HG03280 (cell line): Measurements from ENCODE around the gene SF3A1.
A peak's percentile ranks its signal among the peaks of the same experiment; 100 is the strongest.
"Not testable (repeated sequence)": the region's sequence is repeated elsewhere in the genome, so short reads cannot be mapped to it uniquely, and the experiment has no call there.

ENCODE experiments used
- ATAC-seq: cut with Tn5 transposase; IDR thresholded peaks from one replicate; pipeline ENCODE4 v1.9.1; 2021; ENCODE audit warnings: mild to moderate bottlenecking, moderate library complexity; ENCODE audit not compliant: unreplicated experiment

The SF3A1 gene, protein sequence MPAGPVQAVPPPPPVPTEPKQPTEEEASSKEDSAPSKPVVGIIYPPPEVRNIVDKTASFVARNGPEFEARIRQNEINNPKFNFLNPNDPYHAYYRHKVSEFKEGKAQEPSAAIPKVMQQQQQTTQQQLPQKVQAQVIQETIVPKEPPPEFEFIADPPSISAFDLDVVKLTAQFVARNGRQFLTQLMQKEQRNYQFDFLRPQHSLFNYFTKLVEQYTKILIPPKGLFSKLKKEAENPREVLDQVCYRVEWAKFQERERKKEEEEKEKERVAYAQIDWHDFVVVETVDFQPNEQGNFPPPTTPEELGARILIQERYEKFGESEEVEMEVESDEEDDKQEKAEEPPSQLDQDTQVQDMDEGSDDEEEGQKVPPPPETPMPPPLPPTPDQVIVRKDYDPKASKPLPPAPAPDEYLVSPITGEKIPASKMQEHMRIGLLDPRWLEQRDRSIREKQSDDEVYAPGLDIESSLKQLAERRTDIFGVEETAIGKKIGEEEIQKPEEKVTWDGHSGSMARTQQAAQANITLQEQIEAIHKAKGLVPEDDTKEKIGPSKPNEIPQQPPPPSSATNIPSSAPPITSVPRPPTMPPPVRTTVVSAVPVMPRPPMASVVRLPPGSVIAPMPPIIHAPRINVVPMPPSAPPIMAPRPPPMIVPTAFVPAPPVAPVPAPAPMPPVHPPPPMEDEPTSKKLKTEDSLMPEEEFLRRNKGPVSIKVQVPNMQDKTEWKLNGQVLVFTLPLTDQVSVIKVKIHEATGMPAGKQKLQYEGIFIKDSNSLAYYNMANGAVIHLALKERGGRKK

DNA sequence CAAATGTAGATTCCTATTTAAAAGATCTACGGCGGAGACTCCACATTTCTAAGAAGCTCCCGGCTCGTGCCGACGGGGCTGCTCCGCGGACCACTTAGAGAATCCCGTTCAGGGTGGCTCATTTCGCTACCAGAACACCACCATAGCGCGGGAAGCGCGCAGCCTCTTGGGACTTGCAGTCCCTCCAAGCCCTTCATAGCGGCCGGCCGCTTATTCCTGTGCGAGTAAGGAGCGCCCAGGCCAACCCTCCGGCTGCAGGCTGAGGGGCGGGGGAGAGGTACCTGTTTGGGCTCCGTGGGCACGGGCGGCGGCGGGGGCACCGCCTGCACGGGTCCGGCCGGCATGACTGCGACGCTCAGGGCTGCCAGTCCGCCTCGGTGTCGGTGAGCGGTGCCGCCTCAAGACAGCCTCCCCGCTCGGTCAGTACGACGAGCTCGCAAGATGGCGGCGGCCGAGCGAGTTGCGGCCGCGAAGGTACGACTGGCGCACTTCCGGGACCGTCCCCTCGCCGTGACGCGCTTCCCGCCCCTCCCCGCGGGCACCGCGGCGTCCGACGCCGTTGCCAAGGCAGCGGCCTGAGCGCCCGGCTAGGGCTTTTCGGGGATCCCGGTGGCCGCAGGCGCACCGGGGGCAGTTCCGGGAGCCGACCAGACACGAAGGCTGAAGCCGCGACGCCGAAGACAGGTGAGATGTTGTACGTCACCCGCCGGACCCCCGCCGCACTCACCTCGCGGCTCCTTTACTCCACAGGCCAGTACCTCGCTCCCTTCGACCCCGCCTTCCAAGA is at the start of gene SF3A1, which contains the start of gene CCDC157:
SF3A1 (minus strand) TSS at position 446 of the 787 bp plus-strand sequence; CDS start at position 344, 102 bp downstream.
CCDC157 (plus strand) TSS at position 559 of the 787 bp plus-strand sequence. CDS start 8,994 bp downstream, outside the sequence.
- ATAC-seq, result peak; percentile 93

DNA sequence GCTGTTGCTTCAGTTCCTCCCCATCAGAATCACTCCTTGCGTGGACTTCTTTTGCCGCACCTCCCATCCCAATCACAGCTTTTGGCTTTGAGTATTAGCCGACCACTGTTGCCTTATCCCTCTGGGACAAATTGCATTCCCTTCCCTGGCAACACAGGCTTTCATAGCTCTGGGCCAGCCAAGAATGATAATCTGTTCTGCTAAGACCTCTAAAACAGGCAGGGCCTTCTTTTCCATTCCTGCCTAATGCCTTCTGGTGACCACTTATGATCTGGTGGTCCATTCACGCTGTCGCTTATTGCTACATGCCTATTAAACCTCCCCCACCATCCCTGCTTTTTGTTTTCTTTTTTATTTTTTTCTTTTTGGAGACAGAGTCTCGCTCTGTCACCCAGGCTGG is 49.7 kb upstream of the SF3A1 start:
- ATAC-seq, result no peak

DNA sequence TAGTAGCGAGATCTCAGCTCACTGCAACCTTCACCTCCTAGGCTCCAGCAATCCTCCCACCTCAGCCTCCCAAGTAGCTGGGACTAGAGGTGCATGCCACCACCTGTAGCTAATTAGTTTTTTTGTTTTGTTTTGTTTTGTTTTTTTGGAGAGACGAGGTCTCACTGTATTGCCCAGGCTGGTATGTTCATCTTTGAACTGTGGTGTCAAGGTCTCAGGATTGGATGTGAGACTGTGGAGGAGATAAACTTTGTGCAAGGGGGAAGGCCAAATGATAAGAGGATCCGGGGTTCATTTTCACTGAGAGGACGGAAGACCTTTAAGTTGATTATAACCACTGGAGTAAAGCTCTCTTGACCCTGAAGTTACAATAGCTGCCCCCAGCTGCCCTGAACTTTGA is 49.0 kb upstream of the SF3A1 start:
- ATAC-seq, result no peak

DNA sequence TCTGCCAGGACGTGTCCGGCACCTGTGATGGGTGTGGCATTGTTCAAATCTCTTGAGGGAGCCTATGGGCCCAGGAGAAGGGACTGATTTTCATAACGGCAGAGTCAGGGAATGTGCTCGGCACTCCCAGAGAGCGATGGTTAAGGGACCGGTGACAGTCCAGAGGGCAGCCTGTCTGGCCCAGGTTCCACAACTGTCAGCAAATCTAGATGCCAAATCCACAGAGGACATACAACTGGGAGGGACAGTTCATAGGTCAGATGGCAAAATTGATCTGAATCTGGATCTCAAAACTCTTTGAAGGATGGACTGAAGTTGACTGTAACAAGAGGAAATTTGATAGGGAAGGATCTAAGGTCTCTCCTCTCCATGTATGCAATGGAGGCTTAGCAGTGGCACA is 47.6 kb upstream of the SF3A1 start:
- no peak for ATAC-seq

DNA sequence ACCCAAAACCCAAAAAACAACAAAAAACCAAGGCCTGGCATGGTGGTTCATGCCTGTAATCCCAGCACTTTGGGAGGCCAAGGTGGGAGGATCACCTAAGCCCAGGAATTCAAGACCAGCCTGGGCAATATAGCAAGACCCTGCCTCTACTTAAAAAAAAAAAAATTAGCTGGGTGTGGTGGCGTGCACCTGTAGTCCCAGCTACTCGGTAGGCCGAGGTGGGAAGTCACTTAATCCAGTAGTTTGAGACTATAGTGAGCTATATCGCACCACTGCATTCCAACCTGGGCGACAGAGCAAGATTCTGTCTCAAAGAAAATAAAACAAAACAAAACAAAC is 46.0 kb upstream of the SF3A1 start:
- ATAC-seq, result not testable (repeated sequence)

DNA sequence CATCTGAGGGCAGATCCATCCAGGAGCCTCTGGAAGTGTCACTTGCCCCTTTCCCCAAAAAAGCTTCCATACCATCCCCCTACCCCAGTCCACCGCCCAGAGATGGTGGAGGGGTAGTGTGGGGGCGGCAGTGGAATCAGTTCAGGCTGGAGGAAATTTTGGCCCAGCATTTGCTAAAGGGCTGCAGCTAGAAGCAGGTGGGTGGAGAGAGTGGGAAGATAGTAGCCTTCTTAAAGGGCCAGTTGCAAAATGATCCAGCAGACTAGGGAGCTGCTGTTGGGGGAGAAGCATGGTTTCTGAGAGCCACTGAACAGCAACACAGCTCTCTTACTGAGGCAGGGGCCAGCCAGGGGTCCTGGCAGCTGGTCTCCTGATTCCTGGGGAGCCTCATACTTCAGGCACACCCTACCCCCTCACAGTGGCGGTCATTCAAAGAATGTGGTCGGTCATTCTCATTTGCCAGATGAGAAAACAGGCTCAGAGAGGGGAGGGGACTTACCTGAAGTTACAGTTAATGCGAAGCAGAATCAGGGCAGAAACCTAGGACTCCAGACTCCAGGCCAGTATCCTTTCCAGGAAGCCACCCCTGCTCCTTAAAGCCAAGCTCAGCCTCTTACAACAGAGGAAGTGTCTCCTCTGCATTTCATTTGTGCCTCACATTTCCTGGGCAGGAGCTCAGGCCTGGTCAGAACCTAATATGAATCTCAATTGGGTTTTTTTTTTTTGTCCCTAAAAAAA is 45.5 kb upstream of the SF3A1 start:
- no peak for ATAC-seq

DNA sequence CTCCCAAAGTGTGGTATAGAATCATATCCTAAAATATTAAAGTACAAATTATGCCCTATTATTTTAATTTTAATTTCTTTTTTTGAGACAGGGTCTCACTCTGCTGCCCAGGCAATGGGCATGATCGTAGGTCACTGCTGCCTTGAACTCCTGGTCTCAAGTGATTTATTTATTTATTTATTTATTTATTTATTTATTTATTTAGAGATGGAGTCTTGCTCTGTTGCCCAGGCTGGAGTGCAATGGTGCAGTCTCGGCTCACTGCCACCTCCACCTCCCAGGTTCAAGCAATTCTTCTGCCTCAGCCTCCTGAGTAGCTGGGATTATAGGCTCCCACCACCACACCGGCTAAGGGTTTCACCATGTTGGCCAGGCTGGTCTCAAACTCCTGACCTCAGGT is 44.3 kb upstream of the SF3A1 start:
- ATAC-seq, result not testable (repeated sequence)

DNA sequence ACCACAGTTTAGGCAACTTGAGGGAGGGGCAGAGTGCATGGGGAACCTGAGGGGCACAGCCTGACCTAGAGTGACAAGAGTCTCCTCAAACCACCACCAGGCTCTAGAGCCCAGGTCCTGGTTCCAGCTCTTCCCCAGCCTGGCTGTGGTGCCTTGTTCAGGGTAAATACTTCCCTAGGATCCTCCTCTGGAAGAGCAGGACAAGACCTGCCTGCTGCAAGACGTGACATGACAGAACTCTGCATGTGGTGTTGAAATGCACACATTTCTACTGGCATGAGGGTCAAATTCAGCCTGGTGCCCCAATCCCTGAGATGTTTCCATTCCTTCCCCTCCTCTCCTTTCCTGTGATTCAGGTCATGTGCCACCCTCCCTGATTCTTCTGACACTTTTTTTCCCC is 43.5 kb upstream of the SF3A1 start:
- ATAC-seq, result no peak

DNA sequence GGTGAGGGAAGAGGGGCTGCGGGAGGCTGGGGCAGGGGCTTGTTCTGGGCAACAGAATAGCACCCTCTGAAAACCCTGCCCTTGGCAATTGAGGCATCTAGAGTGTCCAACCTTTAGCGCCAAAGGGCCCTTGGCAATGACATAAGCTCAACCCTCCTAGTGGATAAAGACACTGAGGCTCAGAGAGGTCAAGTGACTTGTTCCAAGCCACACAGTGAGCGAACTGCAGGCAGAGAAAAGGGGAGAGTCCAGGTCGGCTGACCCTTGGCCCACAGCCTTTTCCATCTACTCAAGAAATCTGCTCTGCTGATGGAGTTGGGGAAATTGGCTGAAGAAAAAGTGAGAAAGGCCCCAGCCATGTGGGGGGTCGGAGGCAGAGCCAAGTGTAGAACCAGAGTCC is 43.0 kb upstream of the SF3A1 start:
- no peak for ATAC-seq

DNA sequence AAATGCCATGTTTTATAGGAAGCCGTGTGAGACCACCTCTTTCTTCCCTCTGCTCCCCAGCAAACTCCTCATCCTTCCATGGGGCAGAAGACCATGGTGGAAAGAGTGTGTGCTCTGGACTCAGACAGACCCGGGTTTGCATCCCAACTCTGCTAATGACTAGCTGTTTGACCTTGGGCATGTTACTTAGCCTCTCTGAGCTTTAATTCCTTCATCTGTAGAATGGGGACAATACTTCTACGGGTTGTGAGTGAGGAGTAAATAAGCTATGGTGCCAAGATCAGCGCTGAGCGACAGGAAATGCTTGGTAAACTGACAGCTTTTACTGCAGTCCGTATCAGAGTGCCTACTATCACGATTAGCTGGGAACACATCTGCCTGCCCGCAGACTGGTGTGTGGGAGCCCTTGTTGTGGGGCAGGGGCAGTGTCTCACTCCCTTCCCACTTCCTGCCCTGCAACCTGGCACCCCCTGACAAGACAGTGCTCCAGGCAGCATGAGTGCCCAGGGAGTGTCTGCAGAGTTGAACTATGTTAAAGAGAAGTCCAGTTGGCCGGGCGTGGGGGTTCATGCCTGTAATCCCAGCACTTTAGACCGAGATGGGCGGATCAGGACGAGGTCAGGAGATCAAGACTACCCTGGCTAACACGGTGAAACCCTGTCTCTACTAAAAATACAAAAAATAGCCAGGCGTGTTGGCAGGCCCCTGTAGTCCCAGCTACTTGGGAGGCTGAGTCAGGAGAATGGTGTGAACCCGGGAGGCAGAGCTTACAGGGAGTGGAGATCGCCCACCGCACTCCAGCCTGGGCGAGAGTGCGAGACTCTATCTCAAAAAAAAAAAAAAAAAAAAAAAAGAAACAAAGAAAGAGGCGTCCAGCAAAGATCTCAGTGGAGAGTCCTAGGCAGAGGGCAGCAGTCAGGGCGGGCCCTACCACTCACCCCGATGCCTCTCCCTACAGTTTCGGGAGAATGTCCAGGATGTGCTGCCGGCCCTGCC is 42.3 kb upstream of the SF3A1 start:
- no peak for ATAC-seq

DNA sequence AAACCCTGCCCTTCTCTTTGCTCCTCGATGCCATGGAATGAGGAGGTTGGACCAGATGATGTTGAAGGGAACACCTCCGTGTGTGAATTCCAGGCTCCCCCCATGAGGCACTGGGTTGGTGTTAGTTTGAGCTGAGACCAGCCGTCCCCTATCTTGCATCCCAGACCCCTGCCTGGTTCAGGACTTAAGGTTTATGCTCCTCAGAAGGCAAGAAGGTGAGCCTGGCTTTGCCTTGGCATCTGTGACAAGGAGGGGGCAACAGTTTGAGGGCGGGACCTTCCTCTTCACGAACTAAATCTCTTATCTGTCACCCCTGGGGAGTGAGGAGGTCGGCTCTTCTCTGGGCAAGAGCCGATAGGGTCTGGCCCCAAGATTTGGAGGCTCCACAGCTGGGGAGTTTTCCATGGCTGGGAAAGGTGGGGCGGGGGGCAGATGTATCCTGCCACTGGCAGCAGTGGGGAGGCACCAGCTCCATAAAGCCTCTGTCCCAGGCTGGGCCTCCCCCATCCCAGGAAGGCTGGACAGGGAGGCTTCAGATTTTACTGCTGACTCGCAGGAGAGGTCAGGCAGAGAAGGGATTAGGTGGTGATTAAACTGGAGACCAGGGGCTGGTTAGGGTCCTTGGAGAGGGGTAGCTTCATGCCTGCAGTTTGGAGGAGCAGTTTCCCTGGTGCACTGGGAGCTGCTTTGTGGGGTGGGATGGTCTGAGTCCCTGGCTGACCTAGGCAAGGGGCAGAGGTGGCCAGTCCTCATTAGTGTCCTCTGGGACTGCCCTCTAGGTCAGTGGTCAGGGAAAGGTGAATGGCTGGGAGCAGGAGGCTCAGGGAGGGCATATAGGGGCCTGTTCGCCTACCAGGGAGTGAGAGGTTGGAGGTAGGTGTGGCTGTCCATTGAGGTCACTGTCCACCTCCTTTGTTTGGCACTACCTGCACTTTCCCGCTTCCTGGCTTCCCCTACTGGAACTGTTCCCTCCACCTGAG is 41.3 kb upstream of the SF3A1 start:
- no peak for ATAC-seq

DNA sequence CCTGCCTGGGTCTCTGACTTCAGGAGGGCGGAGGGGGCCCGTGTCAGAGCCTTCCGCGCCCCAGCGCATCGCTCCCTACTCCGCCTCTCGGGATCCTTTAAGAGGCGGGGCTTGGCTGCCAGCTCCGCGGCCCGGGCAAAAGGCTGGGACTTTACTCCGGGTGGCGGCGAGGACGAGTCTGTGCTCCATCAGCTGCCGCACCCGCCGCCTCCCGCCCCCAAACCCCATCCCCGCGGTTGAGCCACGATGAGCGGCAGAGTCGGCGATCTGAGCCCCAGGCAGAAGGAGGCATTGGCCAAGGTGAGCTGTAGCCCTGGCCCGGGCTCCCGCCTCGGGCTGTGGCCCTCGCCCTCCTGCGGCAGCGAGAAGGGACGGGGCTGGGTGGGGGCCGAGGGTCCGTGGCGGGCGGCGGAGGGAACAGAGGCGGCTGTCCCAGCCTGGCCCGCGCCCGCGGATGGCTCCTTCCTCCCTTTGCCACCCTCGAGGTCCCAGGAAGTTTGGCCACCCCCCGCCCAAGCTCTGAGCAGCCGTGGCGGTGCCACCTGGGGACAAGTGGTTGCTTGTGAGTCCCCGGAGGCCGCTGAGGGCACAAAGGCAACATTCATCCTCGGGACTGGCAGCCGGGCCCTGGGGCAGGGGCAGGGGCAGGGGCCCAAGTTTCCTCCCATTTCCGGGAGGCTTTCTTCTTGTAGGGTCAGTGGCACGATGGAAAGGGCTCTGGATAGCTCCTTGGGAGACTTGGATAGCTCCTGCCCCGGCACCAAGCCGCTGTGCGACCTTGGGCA is 40.4 kb upstream of the SF3A1 start, which contains the start of gene SEC14L2:
SEC14L2 (plus strand) TSS at position 148 of the 785 bp plus-strand sequence; CDS start at position 247, 99 bp downstream.
- no peak for ATAC-seq

DNA sequence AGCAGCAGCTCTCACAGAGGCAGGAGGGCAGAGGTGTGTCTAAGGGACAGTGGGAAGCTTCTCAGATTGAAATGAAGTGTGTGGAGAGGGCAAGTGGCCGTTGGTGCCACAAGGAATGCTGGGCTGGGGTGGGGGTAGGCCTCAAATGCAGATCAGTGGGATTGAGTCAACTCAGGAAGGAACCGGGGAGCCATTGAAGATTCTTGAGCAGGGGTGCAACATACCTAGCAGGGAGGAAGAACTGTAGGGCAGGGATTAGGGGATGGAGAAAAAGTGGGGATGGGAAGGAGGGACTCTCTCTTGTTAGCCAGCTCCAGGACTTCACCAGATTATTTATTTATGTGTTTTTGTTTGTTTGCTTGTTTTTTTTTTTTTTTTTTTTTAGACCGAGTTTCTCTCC is 37.2 kb upstream of the SF3A1 start:
- no peak for ATAC-seq

DNA sequence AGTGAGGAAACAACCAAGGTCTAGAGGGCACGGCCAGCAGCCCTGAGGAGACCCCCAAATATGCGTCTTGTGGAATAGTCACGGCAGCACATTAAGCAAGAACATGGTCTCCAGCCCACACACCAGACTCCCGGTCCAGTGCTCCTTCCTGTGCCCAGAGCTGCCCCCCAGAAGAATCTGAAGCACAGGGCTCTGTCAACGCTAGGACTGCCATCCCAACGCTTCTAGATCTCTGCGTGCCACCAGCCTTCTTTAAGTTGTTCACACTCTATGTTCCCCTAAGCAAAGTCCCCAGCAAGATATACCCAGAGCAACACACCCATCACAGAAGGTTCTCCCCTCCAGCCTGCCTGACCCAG is 36.6 kb upstream of the SF3A1 start:
- ATAC-seq, result no peak

DNA sequence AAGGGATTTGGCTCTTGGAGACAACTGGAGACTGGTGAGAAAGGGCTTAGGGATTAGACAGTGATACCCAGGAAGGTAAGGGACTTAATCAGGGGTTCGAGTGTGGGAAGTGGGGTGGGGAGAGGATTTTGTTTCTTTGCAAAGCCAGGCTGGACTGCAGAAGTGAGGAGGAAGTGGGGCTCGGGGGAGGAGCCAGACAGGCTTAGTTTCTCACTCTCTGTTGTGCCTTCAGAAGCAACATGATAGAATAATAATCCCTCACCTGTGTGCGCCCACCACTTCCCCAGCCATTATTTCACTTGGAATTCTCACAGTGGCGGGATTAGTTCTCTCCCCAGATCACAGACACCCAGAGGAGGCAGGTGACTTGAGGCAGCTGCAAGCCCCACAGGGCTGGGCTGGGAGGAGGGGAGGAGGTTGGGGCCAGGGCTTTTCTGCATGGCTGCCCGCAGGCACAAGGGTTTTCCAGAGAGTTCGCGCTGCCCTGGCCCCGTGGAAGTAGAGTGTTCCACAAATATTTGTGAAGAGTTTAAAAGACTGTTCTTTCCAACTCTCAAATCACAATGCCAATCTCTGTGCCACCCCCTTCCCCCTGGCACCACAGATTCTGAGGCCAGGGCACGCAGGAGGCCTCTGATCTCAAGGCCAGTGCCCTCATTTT is 36.1 kb upstream of the SF3A1 start:
- no peak for ATAC-seq

DNA sequence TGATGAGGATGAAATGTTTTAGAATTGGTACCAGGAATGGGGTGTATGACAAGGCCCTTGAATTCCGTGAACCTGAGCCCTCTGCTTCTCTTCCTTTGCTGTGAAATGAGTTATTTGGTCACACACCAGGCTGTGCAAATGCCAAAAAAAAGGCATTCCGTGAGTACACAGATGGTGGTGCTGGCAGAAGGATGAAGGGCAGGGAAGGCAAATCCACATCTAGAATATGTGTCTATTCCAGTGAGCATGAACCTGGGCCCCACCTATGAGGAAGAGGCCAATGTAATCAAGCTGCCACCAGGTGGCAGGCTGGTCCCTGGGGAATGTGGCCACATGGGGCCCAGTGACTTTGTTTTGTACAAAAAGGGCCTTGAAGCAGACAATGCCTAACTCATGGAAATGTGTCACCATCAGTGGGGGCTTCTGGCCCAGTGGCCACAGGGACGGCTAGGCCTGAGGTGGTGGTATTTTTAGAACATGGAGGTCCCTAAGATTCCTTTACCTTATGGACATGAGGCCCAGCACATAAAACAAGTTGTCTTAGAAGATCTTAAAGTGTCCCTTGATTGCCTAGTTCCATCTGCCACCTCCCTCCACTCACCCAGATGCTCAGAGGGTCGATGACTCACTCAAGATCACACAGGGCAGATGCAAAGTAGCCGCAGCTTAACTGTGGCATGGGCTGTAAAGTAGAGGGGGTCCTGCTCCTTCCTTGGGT is 34.4 kb upstream of the SF3A1 start:
- no peak for ATAC-seq
